Heart left ventricle (tissue), 13 donors: Measurements from ENCODE around the gene PADI4.

Experiments used
- POLR2A ChIP-seq, 2 donors: fragments of 450-650 bp; IDR thresholded peaks; one replicate each; pipeline ENCODE4 v1.6.1; 2017; ENCODE audit warnings: antibody characterized with exemption in 2 of 2, mild to moderate bottlenecking in 2 of 2, moderate library complexity in 2 of 2
- TF ChIP-seq, protein P1 (sequence below), 12 donors: fragments of 200-600 bp; sonication (generic) in 4 of 12; IDR thresholded peaks; one replicate each; pipeline versions ENCODE4 v1.5.0 to v1.8.0; 2018 to 2022; ENCODE audit warnings: antibody characterized with exemption in 12 of 12, mild to moderate bottlenecking in 5 of 12
- donor health status: ischemic (EF 13 %, LVEDD 7.1; RV severe dilation, severe dysfunction).
- donor health status: DM: no; HTN: yes; CAD: no.
- donor health status: DM: no; HTN: no; CAD: no.
- donor health status: ischemic (EF 25% LVEDD 6.9; RV normal size, moderate dysfunction).
- donor health status: ischemic (EF 25% LVEDD 5.7; RV mildly dilated, moderate dysfunction).
- donor health status: ischemic (EF 35%, LVEDD 5.7; RV mildly dilated, moderate dysfunction).
- donor health status: nonischemic (EF 11% LVEDD 7.7; RV severe dilation, severe dysfunction).
- donor health status: DM: yes; HTN: yes; CAD: no.
- donor health status: PGD.
- donor health status: ischemic (EF 29% LVEDD 5.4; RV normal size, mild dysfunction).
- donor health status: nonischemic (EF 23%, LVEDD 6.1; RV moderate dilation, normal function).

DNA sequence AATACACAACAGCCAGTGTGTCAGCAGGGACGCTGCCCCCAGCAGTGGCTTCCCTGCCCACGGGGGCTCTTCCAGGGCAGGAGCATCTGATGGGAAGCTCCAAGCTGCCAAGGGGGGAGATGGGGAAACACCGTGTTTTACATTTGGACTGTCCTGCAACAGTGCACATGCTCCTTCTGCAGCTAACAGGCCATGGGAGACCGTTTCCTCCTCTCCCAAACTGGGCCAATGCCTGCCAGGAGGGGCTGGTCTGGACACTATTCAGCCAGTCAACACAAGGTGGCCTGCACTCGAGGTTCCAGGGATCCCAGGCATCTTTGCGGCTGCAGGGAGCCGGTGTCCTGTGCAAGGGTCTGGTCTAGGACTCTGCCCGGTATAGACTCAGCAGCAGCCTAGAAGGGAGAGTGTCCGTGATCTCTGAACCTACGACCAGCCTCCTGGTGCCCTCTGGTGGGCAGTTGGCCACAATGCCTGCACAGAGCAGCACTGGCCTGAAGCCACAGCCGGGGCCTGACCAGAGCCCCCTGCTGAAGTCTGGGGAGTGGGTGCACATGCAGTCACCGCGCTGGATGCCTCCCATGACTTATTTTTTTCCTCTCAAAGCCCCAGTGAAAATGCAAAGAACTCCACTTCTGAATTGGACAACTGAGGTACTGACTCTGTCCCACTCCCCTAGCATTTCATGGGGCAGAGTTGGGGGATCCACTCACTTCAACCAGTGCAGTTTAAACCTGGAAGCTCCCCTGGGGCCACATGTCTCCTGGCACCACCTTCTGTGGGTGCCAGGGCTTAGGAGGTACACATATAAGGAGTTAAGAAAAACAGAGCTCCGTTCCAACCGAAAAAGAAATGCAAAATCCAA lies 98.1 kb downstream of the PADI4 start:
- TF ChIP-seq, protein P1, sequence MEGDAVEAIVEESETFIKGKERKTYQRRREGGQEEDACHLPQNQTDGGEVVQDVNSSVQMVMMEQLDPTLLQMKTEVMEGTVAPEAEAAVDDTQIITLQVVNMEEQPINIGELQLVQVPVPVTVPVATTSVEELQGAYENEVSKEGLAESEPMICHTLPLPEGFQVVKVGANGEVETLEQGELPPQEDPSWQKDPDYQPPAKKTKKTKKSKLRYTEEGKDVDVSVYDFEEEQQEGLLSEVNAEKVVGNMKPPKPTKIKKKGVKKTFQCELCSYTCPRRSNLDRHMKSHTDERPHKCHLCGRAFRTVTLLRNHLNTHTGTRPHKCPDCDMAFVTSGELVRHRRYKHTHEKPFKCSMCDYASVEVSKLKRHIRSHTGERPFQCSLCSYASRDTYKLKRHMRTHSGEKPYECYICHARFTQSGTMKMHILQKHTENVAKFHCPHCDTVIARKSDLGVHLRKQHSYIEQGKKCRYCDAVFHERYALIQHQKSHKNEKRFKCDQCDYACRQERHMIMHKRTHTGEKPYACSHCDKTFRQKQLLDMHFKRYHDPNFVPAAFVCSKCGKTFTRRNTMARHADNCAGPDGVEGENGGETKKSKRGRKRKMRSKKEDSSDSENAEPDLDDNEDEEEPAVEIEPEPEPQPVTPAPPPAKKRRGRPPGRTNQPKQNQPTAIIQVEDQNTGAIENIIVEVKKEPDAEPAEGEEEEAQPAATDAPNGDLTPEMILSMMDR (IDR thresholded peaks at IDR 0.05) = peak; percentile 49 to 74 (median 69)
- no peak for TF ChIP-seq POLR2A (IDR thresholded peaks at IDR 0.05)
